ENCODE measurements around the gene SLC39A10. TPM values are rescaled to one million over a fixed set of nuclear protein-coding genes. Genes with fewer than 3 reads are reported as not detected.

SLC39A10 gene
- total RNA-seq, 3 donors from 2014 or later: 16.3 to 31.5 (median 25.8) TPM

DNA sequence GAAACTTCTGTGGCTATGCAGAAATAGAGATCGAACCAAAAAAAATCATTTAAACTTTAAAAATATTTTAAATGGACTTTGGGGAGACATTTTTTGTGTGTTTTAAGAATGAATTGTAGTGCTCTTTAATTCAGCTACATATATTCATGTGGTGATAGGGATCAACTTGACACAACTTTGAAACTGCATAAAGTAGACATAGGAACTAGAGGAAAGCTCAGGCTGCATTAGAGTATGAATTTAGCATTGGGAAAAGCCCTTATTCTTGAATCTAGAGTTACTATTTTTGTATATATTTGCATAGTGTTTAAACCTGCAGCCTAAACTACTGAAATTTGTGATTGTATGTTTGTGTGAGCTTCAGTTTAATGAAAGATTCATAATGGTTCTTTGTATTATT lies 78.3 kb downstream of the SLC39A10 start:
- no peak overlapping the region for H3K27ac ChIP-seq
- no peaks in the 10 kb centered on the region for H3K27me3 ChIP-seq
- H3K4me1 ChIP-seq: no peaks in the 10 kb centered on the region
- no peak for DNase-seq (ENCODE audit: low spot score in 2 of 2)
- H3K36me3 ChIP-seq: peaks cover 4% of the 10 kb centered on the region
- no peaks in the 10 kb centered on the region for H3K9me3 ChIP-seq
- TF ChIP-seq POLR2A (IDR thresholded peaks at IDR 0.05): no peak
- TF ChIP-seq, protein P1, sequence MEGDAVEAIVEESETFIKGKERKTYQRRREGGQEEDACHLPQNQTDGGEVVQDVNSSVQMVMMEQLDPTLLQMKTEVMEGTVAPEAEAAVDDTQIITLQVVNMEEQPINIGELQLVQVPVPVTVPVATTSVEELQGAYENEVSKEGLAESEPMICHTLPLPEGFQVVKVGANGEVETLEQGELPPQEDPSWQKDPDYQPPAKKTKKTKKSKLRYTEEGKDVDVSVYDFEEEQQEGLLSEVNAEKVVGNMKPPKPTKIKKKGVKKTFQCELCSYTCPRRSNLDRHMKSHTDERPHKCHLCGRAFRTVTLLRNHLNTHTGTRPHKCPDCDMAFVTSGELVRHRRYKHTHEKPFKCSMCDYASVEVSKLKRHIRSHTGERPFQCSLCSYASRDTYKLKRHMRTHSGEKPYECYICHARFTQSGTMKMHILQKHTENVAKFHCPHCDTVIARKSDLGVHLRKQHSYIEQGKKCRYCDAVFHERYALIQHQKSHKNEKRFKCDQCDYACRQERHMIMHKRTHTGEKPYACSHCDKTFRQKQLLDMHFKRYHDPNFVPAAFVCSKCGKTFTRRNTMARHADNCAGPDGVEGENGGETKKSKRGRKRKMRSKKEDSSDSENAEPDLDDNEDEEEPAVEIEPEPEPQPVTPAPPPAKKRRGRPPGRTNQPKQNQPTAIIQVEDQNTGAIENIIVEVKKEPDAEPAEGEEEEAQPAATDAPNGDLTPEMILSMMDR (IDR thresholded peaks at IDR 0.05): no peak
- TF ChIP-seq POLR2AphosphoS5 (IDR thresholded peaks at IDR 0.05): no peak
- no peak overlapping the region for H3K4me3 ChIP-seq
- intact Hi-C loops (cut with DNase I; ENCODE audit: low total_unique reads): no loop called here

DNA sequence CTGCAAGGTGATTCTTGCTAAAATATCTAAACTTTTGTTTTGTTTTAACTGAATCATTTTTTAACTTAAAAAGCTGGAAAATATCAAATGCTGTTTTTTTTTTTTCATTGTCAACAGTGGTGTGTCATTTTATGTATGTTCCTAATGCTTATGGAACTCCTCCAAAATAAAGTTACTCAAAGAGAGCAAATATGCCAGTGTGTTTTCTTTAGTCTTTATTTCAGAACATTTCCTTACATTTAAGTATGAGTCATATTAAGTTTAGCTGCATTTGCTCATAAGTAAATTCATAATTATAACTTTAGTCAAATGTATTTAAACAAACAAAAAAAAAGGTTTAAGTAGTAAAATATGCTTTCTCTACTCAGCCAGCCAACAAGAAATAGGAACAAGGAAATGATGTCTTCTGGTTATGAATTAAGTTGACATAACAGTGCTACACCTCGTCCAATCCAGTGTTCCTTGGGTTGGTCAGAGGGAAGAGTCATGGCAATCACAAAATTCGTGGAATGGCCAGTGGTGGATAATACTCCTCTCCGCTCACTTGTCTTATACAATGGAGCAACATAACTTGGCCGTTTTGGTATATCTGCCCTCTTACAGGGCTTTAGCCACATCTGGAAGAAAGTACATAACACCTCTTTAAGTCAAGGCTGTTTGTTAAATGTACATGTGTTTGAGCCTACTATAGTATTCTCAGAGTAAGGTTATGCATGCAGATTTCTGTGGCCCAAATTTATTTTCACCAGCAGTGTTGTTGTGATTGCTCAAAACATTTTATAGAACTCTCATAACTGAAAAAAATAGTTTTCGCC lies 80.7 kb downstream of the SLC39A10 start:
- H3K36me3 ChIP-seq: no peaks in the 10 kb centered on the region
- intact Hi-C loops (cut with DNase I; ENCODE audit: low total_unique reads): no loop called here
- H3K4me3 ChIP-seq: no peak overlapping the region
- H3K27ac ChIP-seq: no peak overlapping the region
- no peak for DNase-seq (ENCODE audit: low spot score in 2 of 2)
- no peaks in the 10 kb centered on the region for H3K4me1 ChIP-seq
- H3K9me3 ChIP-seq: no peaks in the 10 kb centered on the region
- no peak for TF ChIP-seq POLR2AphosphoS5 (IDR thresholded peaks at IDR 0.05)
- no peak for TF ChIP-seq POLR2A (IDR thresholded peaks at IDR 0.05)
- TF ChIP-seq, protein P1 (IDR thresholded peaks at IDR 0.05): no peak
- no peaks in the 10 kb centered on the region for H3K27me3 ChIP-seq

DNA sequence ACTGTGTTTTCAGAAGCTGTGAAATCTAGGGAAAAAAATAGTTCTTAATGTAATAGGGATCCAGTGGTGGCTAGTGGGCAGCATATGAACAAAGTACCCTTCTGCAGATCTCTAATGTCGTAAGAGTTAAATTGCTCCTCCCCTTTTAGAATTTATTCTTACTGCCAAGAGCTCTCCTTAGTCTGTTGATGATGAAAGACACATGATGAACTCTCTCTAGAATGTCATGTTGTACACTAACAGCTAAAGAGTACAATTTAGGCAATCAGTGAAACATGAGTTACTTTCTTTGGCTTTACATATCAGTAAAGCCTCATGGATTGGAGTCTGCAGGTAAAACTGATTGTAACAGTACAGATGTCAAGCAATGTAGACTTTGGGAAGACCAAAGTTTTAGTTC lies 84.2 kb downstream of the SLC39A10 start:
- Histone ChIP-seq H3K27ac (no peak overlapping the region), H3K36me3 (no peaks in the 10 kb centered on the region), H3K4me3 (no peak overlapping the region), H3K9me3 (no peaks in the 10 kb centered on the region), H3K4me1 (no peaks in the 10 kb centered on the region), H3K27me3 (no peaks in the 10 kb centered on the region)
- intact Hi-C loops (cut with DNase I; ENCODE audit: low total_unique reads): no loop called here
- no peak for DNase-seq (ENCODE audit: low spot score in 2 of 2)
- TF ChIP-seq, protein P1 (IDR thresholded peaks at IDR 0.05): no peak
- no peak for TF ChIP-seq POLR2A (IDR thresholded peaks at IDR 0.05)
- no peak for TF ChIP-seq POLR2AphosphoS5 (IDR thresholded peaks at IDR 0.05)

DNA sequence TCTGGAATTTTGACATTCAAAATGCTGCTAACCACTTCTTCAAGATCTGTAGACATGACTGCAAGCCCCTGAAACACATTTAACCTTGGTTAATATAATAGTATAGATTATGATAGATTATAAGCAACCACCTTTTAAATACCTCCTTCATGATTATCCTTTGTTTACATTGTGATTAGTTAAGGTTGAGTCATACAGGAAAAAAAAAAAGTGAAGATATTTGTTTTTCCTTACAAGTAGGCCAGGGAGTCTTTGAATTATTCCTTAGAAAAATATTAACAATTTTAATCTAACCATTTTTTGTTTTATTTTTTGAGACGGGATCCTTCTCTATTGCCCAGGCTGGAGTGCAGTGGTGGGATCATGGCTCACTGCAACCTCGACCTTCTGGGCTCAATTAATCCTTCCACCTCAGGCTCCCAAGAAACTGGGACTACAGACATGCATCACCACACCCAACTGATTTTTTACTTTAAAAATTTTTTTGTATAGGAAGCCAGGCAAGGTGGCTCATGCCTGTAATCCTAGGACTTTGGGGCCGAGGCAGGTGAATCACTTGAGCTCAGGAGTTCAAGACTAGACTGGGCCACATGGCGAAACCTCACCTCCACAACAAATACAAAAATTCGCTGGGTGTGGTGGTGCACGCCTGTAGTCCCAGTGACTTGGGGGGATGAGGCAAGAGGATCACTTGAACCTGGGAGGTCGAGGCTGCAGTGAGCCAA lies 99.4 kb downstream of the SLC39A10 start:
- no peaks in the 10 kb centered on the region for H3K9me3 ChIP-seq
- no peak overlapping the region for H3K4me3 ChIP-seq
- H3K27me3 ChIP-seq: no peaks in the 10 kb centered on the region
- H3K4me1 ChIP-seq: no peaks in the 10 kb centered on the region
- no peak for DNase-seq (ENCODE audit: low spot score in 2 of 2)
- H3K27ac ChIP-seq: no peak overlapping the region
- H3K36me3 ChIP-seq: no peaks in the 10 kb centered on the region
- TF ChIP-seq, protein P1 (IDR thresholded peaks at IDR 0.05): no peak
- TF ChIP-seq POLR2A (IDR thresholded peaks at IDR 0.05) (no peak), POLR2AphosphoS5 (IDR thresholded peaks at IDR 0.05) (no peak)
- intact Hi-C loops (cut with DNase I; ENCODE audit: low total_unique reads): no loop called here

DNA sequence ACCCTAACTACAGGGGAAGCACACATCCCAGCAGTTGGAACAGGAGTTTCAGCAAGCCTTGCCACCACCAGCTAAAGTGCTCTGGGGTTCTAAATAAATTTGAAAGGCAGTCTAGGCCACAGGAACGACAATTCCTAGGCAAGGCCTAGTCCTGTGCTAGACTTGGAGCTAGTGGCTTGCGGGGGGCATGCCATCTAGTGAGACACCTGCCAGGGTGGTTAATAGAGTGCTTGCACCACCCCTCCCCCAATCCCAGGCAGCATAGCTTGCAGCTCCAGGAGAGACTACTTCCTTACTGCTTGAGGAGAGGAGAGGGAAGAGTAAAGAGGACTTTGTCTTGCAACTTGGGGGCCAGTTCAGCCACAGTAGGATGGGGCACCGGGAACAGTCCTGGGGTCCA lies 101.8 kb downstream of the SLC39A10 start:
- intact Hi-C loops (cut with DNase I; ENCODE audit: low total_unique reads): no loop called here
- no peak for TF ChIP-seq POLR2AphosphoS5 (IDR thresholded peaks at IDR 0.05)
- no peak for TF ChIP-seq POLR2A (IDR thresholded peaks at IDR 0.05)
- TF ChIP-seq, protein P1 (IDR thresholded peaks at IDR 0.05): no peak
- H3K27me3 ChIP-seq: no peaks in the 10 kb centered on the region
- H3K27ac ChIP-seq: no peak overlapping the region
- DNase-seq (ENCODE audit: low spot score in 2 of 2): no peak
- no peak overlapping the region for H3K4me3 ChIP-seq
- no peaks in the 10 kb centered on the region for H3K9me3 ChIP-seq
- no peaks in the 10 kb centered on the region for H3K36me3 ChIP-seq
- no peaks in the 10 kb centered on the region for H3K4me1 ChIP-seq
